ENCODE data around the gene SLBP.

The SLBP gene

DNA sequence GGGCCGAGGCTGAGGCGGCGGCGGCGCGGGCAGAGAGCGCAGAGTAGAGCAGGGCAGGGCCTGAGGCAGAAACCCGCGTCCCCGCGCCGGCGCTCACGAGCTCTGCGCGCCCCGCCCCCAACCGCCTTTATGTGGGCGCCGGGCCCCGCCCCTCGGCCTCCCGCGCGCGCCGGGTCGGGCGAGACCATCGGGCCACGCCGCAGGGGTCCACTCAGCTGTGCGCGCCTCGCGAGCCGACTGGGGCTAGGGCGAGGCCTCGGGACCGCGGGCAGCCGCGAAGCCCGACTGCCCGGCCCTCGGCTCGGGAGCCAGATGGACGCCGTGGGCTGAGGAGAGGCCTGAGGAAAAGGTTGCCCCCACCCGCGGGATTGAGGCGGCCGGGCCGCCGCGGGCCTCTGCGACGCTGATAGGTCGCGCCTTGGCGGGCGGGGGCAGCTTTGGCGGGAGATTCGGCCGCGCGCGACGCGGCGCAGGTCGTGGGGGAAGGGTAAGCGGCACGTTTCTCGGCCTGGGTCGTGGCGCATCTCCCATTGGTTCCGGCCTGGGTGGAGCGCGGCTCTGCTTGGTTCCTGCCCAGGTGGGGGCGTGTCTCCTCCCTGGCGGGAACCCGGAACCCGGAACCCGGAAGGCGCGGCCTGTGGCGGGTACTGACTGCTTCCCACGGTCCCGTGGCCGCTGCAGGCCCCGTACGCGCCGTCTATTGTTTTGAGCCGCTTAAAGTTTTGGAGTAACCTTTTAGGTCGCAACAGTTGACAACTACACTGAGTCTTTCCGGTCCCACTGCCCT, at the start of gene SLBP:
SLBP (minus strand) TSS at position 104 of the 787 bp plus-strand sequence. CDS start 131 bp downstream, outside the sequence.
- DNase-seq (ENCODE audit: low read depth), result peak; percentile 89

DNA sequence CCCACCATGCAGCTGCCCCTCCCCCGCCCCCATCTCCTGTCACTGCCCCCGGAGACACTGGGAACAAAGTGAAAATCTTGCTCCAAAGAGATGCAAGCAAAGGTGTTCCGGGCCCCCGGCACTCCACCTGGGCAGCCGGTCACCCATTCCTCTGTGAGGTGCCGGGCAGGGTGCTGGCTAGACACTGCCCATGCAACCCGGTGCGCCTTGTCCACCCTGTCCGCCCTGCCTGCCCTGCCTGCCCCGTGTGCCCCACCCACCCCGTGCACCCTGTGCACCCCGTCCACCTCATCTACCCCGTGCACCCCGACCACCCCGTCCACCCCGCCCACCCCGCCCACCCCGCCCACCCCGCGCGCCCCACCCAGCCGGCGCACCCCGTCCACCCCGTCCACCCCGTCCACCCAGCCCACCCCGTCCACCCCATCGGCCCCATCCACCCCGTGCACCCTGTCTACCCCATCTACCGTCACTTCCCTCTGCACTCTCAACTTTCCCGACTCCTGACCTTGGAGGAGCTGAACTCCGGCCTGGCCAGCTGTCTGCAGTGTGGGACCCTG, 49.1 kb upstream of the SLBP start:
- DNase-seq (ENCODE audit: low read depth), result no peak

DNA sequence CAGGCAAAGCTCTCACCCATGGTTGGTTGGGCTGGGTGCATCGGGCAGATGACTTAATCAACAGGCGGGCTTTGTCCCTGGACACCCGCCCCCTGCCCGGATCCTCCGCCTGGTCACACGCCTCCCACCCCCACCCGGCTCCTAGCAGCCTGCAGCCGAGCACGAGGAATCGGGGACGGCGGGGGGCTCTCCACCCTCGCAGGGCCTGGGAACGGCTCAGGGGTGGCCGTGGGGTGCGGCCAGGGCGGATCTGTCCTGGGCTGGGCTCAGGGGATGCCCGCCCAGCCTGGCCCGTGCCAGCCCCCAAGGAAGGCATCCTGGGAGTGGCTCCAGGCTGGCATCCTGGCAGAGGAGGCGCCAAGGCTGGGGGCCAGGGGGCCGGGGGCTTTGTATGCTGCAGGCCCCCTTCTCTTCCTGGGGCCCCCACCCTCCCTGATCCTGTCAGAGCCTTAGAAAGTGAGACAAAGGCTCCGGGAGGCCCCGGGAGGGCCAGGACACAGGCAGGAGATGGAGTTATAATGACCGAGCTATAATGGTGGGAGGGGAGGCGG, 48.5 kb upstream of the SLBP start:
- DNase-seq (ENCODE audit: low read depth), result no peak

DNA sequence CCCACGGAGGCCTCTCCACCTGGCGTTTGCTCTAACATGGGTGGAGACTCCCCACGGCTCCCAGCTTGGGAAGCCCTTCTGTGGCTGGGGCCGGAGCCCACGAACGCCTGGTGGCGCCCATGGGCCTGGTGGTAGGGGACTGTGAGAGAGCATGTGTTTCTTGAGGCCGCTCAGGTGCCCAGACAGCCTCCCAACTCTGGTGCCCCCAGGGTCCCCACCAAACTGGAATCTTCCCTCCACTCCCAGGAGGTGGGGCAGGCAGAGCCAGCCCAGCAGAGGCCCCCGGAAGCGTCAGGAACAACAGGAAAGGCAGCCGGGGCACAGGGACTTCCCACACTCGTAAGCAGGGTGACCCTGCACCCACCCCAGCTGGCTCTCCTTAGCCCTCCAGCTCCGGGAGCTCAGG, 47.7 kb upstream of the SLBP start:
- DNase-seq (ENCODE audit: low read depth), result no peak

DNA sequence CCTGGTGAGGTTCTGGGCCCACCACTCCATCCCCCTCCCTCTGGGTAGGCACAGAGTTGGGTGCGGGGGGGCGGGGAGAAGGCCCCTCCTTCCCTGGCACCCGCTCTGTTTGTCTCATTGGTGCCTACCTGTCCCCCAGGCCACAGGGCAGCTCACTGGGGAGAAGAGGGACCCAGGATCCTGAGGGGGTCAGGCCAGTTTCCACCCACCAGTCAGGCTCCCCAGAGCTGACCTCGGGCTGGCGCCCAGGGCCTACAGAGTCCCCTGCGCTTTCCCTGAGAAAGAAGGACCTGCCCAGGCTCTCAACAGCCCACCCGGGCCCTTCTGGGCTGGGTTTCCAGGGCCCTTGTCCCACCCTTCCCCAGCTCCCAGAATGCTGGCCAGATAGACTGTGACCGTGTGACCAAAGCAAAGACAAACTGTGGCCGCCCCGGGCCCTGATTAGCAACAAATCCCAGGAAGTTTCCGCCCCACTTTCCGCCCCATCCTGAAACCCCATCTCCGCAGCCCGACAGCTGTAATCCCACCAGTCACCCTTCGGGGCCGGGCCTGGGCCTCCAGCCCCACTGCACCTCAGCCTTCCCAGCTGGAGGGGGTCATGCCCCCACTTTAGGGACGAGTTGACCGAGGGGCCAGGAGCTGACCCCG, 47.2 kb upstream of the SLBP start:
- no peak for DNase-seq (ENCODE audit: low read depth)

DNA sequence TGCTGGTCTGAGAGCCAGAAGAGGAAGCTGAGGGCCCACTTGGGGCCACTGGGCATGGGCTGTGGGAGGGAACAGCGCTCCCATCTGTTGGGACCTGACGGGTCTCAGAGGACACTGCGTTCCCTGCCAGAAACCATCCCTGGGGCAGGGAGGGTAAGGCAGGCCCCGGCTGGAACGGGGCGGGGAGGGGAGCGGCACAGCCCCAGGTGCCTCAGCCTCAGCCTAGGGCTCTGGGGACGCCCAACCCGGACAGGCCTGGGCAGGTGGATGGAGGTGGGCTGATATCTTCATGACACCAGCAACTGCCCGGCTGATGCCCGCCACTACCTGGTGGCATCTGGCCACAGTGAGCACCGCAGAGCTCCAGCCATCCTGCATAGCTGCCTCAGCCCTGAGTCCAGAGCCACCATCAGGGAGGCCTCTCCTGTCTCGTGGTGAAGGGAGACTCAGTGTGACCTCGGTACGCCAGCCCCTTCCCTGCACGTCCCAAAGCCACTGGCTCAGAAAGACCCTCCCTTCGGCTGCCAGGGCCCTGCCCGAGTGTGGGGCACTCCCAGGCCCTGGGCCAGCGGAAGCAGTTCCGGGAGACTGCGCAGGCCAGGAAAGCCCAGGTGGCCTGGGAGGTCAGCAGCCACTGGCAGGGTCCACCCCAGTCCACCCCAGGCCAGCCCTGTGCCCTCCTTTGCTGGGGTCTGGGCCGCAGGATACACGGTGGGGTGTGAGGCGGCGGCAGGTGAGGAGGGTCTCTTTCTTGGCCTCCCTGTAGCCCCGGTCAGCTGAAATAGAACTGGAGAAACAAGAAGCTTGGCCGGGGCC, 46.4 kb upstream of the SLBP start:
- DNase-seq (ENCODE audit: low read depth), result no peak

DNA sequence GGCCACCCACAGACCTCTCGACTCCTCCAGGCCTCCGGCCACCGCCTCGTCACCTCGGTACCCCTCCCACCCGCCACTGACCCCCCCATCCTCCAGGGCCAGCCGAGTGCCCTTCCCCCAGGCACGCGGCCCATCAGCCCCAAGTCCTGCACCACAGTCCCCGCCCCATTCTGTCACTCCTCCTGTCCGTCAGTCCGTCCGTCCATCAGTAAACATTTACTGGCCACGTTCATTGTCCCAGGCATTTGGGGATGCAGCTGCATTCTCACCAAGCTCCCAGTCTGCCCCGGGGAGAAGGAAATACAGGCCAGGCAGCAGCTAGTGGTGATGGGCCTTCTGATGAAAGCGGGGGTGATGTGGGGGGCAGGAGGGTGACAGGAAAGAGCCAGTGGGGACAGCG, 45.7 kb upstream of the SLBP start:
- DNase-seq (ENCODE audit: low read depth), result no peak

DNA sequence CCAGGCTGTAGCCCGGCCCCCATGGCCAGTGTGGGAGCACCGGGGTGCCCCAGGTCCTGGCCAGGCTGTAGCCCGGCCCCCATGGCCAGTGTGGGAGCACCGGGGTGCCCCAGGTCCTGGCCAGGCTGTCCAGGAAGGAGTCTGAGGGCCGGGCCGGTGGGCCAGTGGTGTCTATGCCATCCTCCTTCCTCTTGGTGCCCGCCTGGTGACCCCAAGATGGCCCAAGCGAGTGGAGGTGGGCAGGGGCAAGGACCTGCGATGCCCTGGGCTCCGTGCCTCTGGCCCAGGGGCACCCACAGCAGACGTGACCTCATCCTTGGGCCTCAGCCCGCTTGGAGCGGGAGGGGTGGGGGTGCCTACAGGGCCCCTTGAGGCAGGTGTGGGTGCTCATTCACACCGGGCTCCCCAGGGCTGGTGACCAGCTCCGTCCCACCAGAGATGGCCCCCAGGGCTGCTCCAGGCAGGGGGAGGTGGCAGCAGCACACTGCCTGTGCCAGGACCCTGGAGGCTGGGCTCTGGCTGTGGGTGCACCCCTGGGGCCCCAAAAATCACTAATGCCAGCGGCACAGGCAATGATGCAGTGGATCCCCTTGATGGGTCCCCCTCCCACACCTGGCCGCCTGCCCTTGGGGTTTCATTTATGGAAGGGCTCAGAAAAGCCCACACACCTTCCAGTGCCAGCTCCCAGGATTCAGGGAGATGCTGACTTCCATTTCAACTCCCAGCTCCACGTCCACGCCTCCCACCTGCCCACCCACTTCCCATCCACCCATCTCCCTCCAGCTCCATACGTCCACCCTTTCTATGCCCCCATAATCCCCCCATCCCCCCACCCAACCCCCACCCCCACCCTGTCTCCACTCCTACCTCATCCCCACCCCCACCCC, 45.0 kb upstream of the SLBP start:
- DNase-seq (ENCODE audit: low read depth), result no peak

DNA sequence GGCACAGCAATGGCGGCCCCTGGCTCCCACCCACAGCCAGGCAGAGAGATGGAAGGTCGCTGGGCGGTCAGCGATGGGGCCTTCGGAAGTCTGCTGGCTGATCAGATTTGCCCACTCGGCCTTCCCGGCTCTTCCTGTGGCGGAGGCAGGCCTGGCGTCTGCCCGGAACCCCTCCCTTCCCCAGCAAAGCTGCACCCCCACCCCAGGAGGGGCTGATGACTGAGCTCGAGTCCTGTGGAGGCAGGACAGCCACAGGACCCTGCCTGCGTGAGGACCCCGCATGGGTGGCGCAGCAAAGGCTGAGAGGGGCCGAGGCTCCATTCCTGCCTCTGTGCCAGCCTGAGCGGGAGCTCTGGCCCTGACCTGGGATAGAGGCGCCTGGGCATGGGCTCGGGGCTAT, 44.0 kb upstream of the SLBP start:
- DNase-seq (ENCODE audit: low read depth), result no peak

DNA sequence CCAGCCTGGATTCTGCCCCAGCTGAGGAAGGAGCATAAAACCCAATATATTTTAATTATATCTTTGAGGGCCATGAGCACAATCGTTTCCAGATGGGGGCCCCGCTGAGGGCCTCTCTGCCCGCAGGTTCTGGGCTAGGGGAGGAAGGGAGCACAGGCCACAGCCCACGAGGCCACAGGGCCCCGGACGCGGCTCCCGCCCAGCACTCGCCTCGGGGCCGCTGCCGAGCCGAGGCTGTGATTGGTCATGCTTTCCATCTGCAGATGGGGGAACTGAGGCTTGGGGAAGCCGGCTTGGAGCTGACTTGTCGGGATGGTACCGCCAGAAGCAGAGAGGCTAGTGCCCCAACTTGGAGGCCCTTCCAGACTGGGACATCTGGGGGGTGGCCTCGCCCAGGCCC, 43.2 kb upstream of the SLBP start:
- DNase-seq (ENCODE audit: low read depth), result no peak

DNA sequence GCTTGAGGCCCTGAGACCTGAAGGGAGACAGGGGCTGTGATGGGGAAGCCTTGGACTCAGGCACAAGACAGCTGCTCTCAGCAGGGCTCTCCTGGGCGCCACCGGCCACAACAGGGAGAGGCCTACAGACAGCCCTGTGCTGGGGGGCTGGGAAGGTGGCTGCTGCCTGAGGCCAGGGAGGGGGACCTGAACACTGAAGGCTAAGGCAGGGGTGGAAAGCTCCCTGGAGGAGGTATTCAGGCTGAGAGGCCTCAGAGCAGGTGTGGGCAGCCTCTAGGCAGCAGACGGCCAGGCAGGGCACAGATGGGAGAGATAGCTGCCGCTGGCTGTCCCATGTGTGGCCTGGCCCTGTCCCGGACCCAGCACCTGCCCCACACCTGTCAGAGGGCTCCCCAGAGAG, 42.2 kb upstream of the SLBP start:
- no peak for DNase-seq (ENCODE audit: low read depth)

DNA sequence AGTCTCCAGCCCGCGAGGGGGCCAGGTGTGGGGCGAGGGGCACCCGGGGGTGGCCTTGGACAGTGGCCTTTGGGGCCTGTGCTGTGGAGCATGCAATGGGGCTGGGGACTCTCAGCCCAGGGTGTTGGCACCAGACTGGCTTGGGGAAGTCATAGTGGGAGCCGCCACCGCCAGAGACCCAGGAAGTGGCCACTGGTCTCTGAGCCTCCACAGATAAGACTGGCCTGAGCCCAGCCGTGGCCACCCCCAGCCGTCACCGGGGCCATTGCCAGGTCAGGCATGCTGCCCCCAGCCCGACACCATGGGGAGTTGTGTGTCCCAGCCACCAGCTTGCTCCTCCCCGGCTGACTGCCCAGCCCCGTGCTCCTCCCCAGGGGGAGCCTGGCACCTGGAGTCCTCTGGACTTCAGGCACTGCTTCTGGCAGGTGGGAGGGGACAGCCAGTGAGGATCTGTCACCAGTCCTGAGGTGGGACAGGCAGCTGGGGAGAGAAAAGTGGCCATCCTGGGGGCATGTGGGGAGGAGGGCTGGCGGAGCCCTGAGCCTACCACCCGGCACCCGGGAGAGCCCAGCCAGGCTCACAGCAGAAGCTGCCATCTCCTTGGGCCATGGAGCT, 41.7 kb upstream of the SLBP start:
- DNase-seq (ENCODE audit: low read depth), result no peak

DNA sequence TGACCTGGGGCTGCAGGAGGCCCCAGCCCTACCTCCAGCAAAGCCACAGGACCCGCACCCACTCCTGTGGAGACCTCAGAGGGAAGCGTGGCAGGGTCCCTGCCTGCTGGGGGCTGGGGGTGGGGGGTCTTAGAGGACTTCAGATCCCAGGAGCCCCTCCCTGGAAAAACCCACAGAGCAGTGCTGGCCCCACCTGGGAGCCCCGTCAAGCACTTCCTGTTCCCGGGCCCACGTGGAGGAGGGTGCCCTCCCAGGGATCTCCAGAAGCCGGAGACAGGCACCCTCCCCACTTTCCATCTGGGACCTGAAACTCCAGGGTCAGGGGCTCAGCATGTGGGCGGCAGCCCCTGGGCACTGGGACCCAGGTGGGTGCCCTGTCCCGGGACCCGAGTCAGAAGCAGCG, 41.2 kb upstream of the SLBP start:
- no peak for DNase-seq (ENCODE audit: low read depth)

DNA sequence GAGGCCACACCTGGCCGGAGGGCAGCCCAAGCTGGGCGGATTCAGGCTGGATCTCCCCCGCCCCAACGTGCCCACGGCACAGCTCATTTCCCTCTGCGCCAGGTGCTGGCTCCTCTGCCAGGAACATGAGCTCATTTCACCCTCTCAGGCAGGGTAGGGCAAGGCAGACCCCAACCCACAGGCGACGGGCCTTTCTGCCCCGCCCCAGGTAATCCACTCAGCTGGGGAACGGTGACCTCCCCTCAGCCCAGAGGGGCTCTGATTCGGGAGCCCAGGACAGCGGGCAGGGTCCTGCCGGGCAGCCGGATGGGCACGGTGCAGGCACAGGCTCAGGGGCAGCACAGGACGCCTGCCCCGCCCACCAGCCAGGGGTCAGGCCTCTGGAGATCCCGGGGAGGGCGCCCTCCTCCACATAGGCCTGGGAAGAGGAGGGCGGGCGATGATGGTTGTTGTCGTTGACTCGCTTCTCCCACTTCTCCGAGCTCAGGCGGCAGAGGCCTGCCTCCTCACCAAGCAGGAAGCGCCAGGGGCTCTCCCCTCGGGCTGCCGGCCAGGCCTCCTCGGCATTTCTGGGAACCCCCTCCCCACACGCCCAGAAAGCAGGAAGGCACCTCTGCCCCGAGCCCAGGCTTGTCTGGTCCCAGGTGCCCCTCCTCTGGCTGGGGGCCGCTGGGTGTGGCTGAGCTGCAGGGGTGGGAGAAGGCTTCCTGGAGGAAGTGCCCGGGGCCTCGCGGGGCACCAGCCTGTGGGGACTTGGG, 40.3 kb upstream of the SLBP start:
- DNase-seq (ENCODE audit: low read depth), result no peak

DNA sequence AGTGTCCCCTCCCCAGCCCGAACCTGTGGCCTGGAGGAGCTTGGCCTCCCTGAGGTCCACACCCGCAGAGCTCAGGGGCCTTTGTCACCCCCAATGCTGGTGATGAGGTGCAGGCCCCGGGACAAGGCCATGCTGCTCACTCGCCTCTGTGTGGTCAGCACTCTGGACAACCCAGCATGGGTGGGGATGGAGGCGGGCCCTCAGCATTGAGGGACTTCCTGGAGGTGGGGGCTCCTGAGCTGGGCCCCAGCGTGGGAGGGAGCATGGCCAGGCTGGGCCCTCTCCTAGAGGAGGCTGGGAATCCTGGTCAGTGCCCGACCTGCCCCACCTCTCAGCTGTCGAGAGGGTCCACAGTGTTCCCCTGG, 39.8 kb upstream of the SLBP start:
- no peak for DNase-seq (ENCODE audit: low read depth)

DNA sequence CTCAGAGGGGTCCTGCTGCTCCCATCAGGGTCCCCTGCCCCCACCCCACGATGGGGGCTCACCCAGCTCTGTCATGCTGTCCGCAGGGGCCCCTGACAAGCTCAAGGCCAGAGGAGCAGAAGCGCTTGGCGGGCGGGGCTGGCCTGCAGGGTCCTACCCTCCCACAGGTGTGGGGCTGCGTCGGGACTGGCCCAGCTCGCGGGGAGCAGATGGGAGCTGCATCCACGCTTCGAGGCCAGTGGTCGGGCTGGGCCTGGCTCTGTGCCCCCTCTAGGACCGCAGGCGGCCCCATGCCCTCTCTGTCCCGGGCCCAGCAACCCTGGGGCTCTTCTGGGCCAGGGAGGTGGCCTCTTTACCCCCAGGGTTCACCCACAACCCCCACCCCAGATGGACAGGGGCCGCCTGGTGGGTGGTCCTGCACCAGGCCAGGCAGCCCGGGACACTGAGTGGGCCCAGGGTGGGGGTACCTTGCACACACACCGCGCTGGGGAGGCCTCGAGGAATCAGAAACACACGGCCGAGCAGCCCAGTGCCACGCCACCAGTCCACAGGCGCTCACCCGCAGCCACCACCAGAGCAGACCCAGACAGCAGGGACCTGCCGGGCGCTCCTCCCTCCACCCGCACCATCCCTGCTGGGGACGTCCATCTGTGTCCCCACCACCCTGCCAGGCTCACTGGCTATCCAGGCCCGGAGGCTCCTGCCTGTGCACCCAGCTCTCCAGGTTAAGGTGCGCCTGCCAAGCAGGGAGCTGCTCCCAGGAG, 39.2 kb upstream of the SLBP start:
- DNase-seq (ENCODE audit: low read depth), result no peak

DNA sequence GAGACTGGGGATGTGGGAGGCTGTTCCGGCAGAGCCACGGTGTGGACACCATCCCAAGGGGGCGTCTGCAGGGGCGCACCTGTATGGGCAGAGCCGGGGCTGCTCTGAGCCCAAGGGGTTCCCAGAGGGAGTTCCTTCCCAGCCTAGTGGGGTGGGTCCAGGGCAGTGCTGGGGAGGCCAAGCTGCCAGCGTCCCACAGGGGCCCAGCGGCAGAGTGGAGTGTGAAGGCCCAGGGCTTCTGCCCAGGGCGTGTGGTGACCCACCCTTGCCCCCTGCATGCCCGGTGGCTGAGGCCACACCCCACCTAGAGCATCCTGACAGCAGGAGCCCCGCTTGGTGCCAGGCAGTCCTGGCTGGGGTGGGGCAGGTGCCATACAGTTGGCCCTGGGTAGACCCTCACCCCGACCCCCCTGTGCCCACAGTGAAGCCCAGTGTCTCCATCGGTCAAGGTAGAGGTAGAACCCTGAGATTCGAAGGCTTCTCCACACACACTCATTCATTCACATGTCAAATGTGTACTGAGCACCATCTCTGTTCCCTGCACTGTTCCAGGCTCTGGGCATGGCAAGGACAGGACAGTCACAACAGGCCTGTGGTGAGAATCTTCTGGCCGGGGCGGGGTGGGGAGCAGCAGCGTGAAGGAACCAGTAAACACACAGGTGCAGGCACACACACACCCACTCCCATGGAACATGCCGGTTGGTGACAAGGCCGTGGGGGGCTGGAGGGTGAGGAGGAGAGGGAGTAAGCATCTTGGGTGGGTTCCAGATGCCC, 38.4 kb upstream of the SLBP start:
- no peak for DNase-seq (ENCODE audit: low read depth)

DNA sequence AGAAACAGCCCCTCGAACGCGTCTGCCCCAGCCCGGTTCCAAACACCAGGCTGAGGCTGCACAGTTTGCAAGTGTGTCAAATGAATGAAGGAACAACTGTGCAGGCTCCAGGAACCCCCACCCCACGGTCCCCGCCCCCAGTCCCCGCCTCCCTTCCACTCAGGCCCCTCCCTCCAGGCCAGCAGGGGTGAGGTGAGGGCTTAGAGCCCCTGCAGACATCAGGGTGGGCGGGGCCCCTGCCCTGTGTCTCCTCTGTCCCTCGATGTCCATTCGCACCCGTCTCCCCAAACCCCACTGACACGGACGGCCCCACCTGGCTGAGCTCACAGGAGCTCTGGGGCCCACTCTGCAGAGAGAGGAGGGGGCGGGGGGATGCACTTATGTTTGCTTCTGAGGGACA, 37.7 kb upstream of the SLBP start:
- DNase-seq (ENCODE audit: low read depth), result no peak

DNA sequence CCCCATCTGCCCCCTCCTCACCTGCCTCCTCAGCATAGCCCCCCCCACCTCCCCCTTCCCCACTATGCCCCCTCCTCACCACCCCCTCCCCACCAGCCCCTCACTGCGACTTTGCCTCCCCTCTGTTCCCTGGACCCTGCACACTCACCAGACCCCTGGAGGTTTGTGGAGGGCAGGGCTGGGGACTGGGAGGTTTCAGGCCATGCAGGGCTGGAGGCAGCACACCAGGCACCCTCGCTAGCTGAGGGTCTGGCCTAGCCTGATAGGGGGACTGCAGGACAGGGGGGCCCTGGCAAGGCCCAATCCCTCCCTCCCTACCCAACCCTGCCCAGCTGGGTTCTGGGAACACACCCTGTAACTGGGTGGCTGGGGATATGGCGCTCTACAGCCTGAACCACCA, 37.3 kb upstream of the SLBP start:
- no peak for DNase-seq (ENCODE audit: low read depth)
